HepG2 (cell line): ENCODE measurements around the gene FBXL7. TPM values are rescaled to one million over a fixed set of nuclear protein-coding genes. Genes with fewer than 3 reads are reported as not detected.

ENCODE experiments used
- ATAC-seq: fragments of 200-7000 bp; cut with Tn5 transposase; 3 replicates; pipeline ENCODE4 v1.9.1; 2020; ENCODE audit warnings: mild to moderate bottlenecking, moderate library complexity
- BruUV-seq: library from RNA; stranded (reverse); fragments of 400-500 nt; replicated peaks from 2 replicates; lab custom pipeline; 2021; lab: Mats Ljungman, UMichigan
- CTCF ChIA-PET: fragments of 300-600 bp; formaldehyde crosslinking; extraction: SDS; loops from one replicate; lab custom pipeline; 2021; ENCODE audit warnings: low total read pairs, inconsistent platforms, low intra/inter-chr PET ratio; lab: Yijun Ruan, JAX
- POLR2A ChIA-PET: fragments of 350-600 bp; sonication (Branson Sonifier 250); formaldehyde crosslinking; loops from one replicate; lab custom pipeline; 2020; ENCODE audit warnings: antibody characterized with exemption, inconsistent platforms; lab: Yijun Ruan, JAX
- DNase-seq: peaks from one replicate; pipeline ENCODE4 v3.0.0-alpha.2; 2015; ENCODE audit warnings: low spot score
- FAIRE-seq: peaks from 3 replicates; lab custom pipeline; 2011; peaks lifted over from hg19 to GRCh38; lab: Jason Lieb, UNC
- H2AFZ ChIP-seq: one replicate; pipeline ENCODE4 v1.6.1; 2011; ENCODE audit warnings: low read length, inconsistent platforms
- H3K27ac ChIP-seq: fragments of 300-600 bp; 3 replicates; pipeline ENCODE4 v1.8.0; 2011; ENCODE audit warnings: mixed run types, mild to moderate bottlenecking, mixed read lengths, low read length, inconsistent platforms; ENCODE audit not compliant: insufficient read depth; ENCODE audit errors: extremely low read length
- H3K27me3 ChIP-seq, 2 experiments: fragments of 200-600 bp in 1 of 2; 2 replicates in 1 of 2; 3 replicates in 1 of 2; pipeline versions ENCODE4 v1.6.0 to v1.8.0; 2011; ENCODE audit warnings: low read length in 2 of 2, mild to moderate bottlenecking in 2 of 2, moderate library complexity in 2 of 2, inconsistent platforms in 1 of 2; ENCODE audit not compliant: insufficient read depth in 2 of 2, control insufficient read depth in 1 of 2
- H3K36me3 ChIP-seq, 2 experiments: fragments of 200-600 bp in 1 of 2; replicated peaks in 1 of 2; 2 replicates in 1 of 2; 3 replicates in 1 of 2; pipeline versions ENCODE4 v1.5.1 to v1.8.0; 2011; ENCODE audit warnings: low read length in 2 of 2, inconsistent platforms in 1 of 2; ENCODE audit not compliant: insufficient read depth in 2 of 2, control insufficient read depth in 1 of 2
- H3K4me1 ChIP-seq: 2 replicates; pipeline ENCODE4 v1.5.1; 2012; ENCODE audit warnings: low read length, inconsistent platforms; ENCODE audit not compliant: insufficient read depth
- H3K4me2 ChIP-seq: 2 replicates; pipeline ENCODE4 v1.6.0; 2011; ENCODE audit warnings: low read depth, low read length, inconsistent platforms
- H3K4me3 ChIP-seq, 3 experiments: fragments of 200-600 bp in 1 of 3; sonication (generic), shearing (Covaris generic) in 1 of 3; replicated peaks in 1 of 3; 2 replicates each; pipeline ENCODE4 v1.5.1; 2011 to 2016; ENCODE audit warnings: low read length in 3 of 3, inconsistent platforms in 2 of 3, low read depth in 2 of 3, mild to moderate bottlenecking in 2 of 3, control low read depth in 1 of 3, mixed read lengths in 1 of 3; ENCODE audit not compliant: insufficient read depth in 1 of 3
- H3K79me2 ChIP-seq: one replicate; pipeline ENCODE4 v1.6.1; 2011; ENCODE audit warnings: low read length, inconsistent platforms; ENCODE audit not compliant: insufficient read depth
- H3K9ac ChIP-seq: 2 replicates; pipeline ENCODE4 v1.6.0; 2011; ENCODE audit warnings: mild to moderate bottlenecking, low read depth, low read length, inconsistent platforms; ENCODE audit not compliant: insufficient read depth
- H3K9me3 ChIP-seq: 2 replicates; pipeline ENCODE4 v1.5.1; 2012; ENCODE audit warnings: mild to moderate bottlenecking, low read length
- H4K20me1 ChIP-seq: 2 replicates; pipeline ENCODE4 v1.6.0; 2011; ENCODE audit warnings: inconsistent platforms, mild to moderate bottlenecking, low read length, moderate library complexity; ENCODE audit not compliant: insufficient read depth
- BRCA1 ChIP-seq: sonication (generic); formaldehyde crosslinking; IDR thresholded peaks from 2 replicates; pipeline ENCODE4 v1.4.0; 2020; ENCODE audit warnings: missing genetic modification reagents
- CENPX ChIP-seq: sonication (generic); formaldehyde crosslinking; IDR thresholded peaks from 2 replicates; pipeline ENCODE4 v1.9.0; 2021; ENCODE audit warnings: mild to moderate bottlenecking, missing genetic modification reagents, moderate library complexity
- FOSL2 ChIP-seq: sonication (generic); formaldehyde crosslinking; IDR thresholded peaks from 2 replicates; pipeline ENCODE4 v1.4.0; 2020; ENCODE audit warnings: missing genetic modification reagents
- ISX ChIP-seq: sonication (generic); formaldehyde crosslinking; conservative IDR thresholded peaks from 2 replicates; pipeline ENCODE4 v1.5.0; 2020; ENCODE audit warnings: missing genetic modification reagents
- MXI1 ChIP-seq: IDR thresholded peaks from 3 replicates; pipeline ENCODE4 v1.6.1; 2012; ENCODE audit warnings: low read depth, low read length, inconsistent platforms, borderline replicate concordance
- RAD21 ChIP-seq: fragments of 450-650 bp; formaldehyde crosslinking; IDR thresholded peaks from 2 replicates; pipeline ENCODE4 v1.5.0; 2020; ENCODE audit warnings: mild to moderate bottlenecking
- RARG ChIP-seq: sonication (generic); formaldehyde crosslinking; IDR thresholded peaks from 2 replicates; pipeline ENCODE4 v1.4.0; 2020; ENCODE audit warnings: low read depth, mild to moderate bottlenecking, missing genetic modification reagents
- SRF ChIP-seq: IDR thresholded peaks from 2 replicates; pipeline ENCODE4 v1.6.1; 2011; ENCODE audit warnings: mild to moderate bottlenecking, low read depth, low read length, moderate library complexity
- TMF1 ChIP-seq: sonication (generic); formaldehyde crosslinking; IDR thresholded peaks from 2 replicates; pipeline ENCODE4 v1.8.1; 2022; ENCODE audit warnings: low read depth, missing genetic modification reagents
- XBP1 ChIP-seq: sonication (generic); formaldehyde crosslinking; IDR thresholded peaks from 2 replicates; pipeline ENCODE4 v1.5.0; 2020; ENCODE audit warnings: missing genetic modification reagents
- ZBTB46 ChIP-seq: sonication (generic); formaldehyde crosslinking; IDR thresholded peaks from 2 replicates; pipeline ENCODE4 v1.4.0; 2020; ENCODE audit warnings: mild to moderate bottlenecking, missing genetic modification reagents, borderline replicate concordance
- ZFP36L1 ChIP-seq: sonication (generic); formaldehyde crosslinking; IDR thresholded peaks from 2 replicates; pipeline ENCODE4 v1.8.0; 2022; ENCODE audit warnings: mild to moderate bottlenecking, missing genetic modification reagents, moderate library complexity
- ZNF225 ChIP-seq: sonication (generic); formaldehyde crosslinking; IDR thresholded peaks from 2 replicates; pipeline ENCODE4 v1.4.0; 2020; ENCODE audit warnings: mild to moderate bottlenecking, missing genetic modification reagents
- ZNF768 ChIP-seq: sonication (generic); formaldehyde crosslinking; IDR thresholded peaks from 2 replicates; pipeline ENCODE4 v1.4.0; 2020; ENCODE audit warnings: missing genetic modification reagents
- WGBS: methylation state at CpG from one replicate; pipeline ENCODE4 v1.1.6; 2017; ENCODE audit warnings: low lambda C conversion rate; 5-methylcytosine and 5-hydroxymethylcytosine counted together
- in situ Hi-C: cut with HindIII; loops from 2 replicates; pipeline ENCODE4 v1.10.0; 2017; ENCODE audit warnings: low pct_unique_long_range_greater_than_20kb; ENCODE audit not compliant: extremely low pct_ligation_motif_present
- intact Hi-C: fragments of 100-400 bp; cut with micrococcal nuclease; formaldehyde crosslinking; loops from one replicate; pipeline ENCODE4 v1.10.0; 2022; ENCODE audit not compliant: unreplicated experiment
- polyA plus RNA-seq, 8 experiments: library from polyadenylated mRNA; depleted of rRNA in 3 of 8; stranded (reverse) in 7 of 8; unstranded in 1 of 8; fragments of >200 nt; fragmentation: Illumina TruSeq in 4 of 8; extraction: Trizol in 4 of 8; gene quantifications; 2 replicates each; pipeline versions ENCODE4 v1.2.1 to v1.2.3, GENCODE V29; 2011 to 2016; ENCODE audit warnings: low read depth in 4 of 8, missing spikeins in 1 of 8, mixed read lengths in 1 of 8; ENCODE audit not compliant: insufficient read depth in 1 of 8
- total RNA-seq, 5 experiments: library from RNA; depleted of rRNA; stranded (reverse); fragments of >200 nt; fragmentation: Illumina TruSeq; extraction: Trizol; gene quantifications; 2 replicates each; pipeline ENCODE4 v1.2.3, GENCODE V29; 2016; ENCODE audit warnings: low read depth in 1 of 5
- TF ChIP-seq, protein P1 (sequence below), 2 experiments: sonication (generic) in 1 of 2; formaldehyde crosslinking in 1 of 2; IDR thresholded peaks; 2 replicates each; pipeline versions ENCODE4 v1.4.0 to v1.6.1; 2016 to 2020; ENCODE audit warnings: borderline replicate concordance in 1 of 2, low read depth in 1 of 2, mild to moderate bottlenecking in 1 of 2, missing genetic modification reagents in 1 of 2

FBXL7 gene
- total and polyA plus RNA-seq, 2 of the 13 experiments (the other 11 are each of a cell fraction or from before 2014, with no cell fraction given), result 0.07 TPM; not detected in 1

DNA sequence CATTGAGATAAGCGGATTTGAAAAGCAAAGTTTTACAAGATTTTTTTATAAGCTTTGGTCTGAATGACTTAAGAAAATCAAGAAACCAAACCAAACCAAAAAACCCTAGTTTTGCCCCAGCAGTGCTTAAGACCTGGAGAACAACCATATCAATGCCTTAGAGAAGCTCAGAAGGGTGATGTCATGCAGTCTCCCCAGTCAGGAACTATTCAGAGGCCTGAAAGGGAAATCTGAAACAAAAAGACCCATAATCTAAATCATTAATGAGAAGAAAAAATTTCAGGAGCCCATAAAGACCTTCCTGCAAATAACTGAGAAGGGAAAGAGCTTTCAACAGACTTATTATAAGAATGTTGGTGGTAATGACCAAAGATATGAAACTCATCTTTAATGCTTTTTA is 399.5 kb downstream of the FBXL7 start:
- no peak for FAIRE-seq
- intact Hi-C loops (no loop called here), in situ Hi-C loops (no loop called here)
- ChIA-PET CTCF (no interaction called here), POLR2A (no interaction called here)
- no peaks in the 10 kb centered on the region for H3K79me2 ChIP-seq
- H3K4me2 ChIP-seq, result no peak overlapping the region
- H2AFZ ChIP-seq, result no peak overlapping the region
- DNase-seq, result no peak
- no peak overlapping the region for H3K4me3 ChIP-seq
- no peaks in the 10 kb centered on the region; the same call in 1 of the 2 replicates for H3K9me3 ChIP-seq
- ATAC-seq, result no peak
- no peaks in the 10 kb centered on the region for H3K36me3 ChIP-seq
- H3K9ac ChIP-seq, result no peak overlapping the region
- H3K4me1 ChIP-seq, result no peaks in the 10 kb centered on the region
- no peaks in the 10 kb centered on the region for H4K20me1 ChIP-seq
- H3K27ac ChIP-seq, result no peak overlapping the region
- 0% methylated on average over 1 of the region's 1 CpG for WGBS
- no peaks in the 10 kb centered on the region for H3K27me3 ChIP-seq
- TF ChIP-seq SRF (no peak), CENPX (CRISPR knock-in tag) (no peak), BRCA1 (no peak), XBP1 (CRISPR knock-in tag) (no peak), ISX (no peak), RARG (no peak), ZNF768 (CRISPR knock-in tag) (no peak)
- TF ChIP-seq, all 625 proteins: peak for 0
- BruUV-seq, result no TSS peak

DNA sequence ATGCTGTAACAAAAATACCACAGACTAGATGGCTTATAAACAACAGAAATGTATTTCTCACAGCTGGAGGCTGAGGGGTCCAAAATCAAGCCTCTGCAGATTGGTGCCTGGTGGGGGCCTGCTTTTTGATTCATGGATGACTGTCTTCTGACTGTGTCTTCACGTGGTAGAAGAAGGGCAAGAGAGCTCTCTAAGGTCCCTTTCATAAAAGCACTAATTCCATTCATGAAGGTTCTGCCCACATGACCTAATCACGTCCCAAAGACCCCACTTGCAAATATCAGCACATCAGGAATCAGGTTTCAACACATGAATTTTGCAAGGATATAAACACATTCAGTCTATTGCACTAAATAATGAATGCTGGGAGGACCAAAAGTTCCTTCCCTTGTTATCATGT is 401.2 kb downstream of the FBXL7 start:
- H2AFZ ChIP-seq, result no peak overlapping the region
- H4K20me1 ChIP-seq, result no peaks in the 10 kb centered on the region
- FAIRE-seq, result no peak
- WGBS, result 5% methylated on average over 2 of the region's 2 CpGs
- H3K27me3 ChIP-seq, result no peaks in the 10 kb centered on the region
- ChIA-PET CTCF (no interaction called here), POLR2A (no interaction called here)
- no peak overlapping the region for H3K4me3 ChIP-seq
- no peaks in the 10 kb centered on the region for H3K4me1 ChIP-seq
- in situ Hi-C loops, result no loop called here
- H3K27ac ChIP-seq, result no peak overlapping the region
- H3K4me2 ChIP-seq, result no peak overlapping the region
- H3K36me3 ChIP-seq, result no peaks in the 10 kb centered on the region
- no peaks in the 10 kb centered on the region; the same call in 1 of the 2 replicates for H3K9me3 ChIP-seq
- DNase-seq, result no peak
- no peak overlapping the region for H3K9ac ChIP-seq
- intact Hi-C loops, result no loop called here
- no TSS peak for BruUV-seq
- ATAC-seq, result no peak
- H3K79me2 ChIP-seq, result no peaks in the 10 kb centered on the region
- TF ChIP-seq, protein P1, sequence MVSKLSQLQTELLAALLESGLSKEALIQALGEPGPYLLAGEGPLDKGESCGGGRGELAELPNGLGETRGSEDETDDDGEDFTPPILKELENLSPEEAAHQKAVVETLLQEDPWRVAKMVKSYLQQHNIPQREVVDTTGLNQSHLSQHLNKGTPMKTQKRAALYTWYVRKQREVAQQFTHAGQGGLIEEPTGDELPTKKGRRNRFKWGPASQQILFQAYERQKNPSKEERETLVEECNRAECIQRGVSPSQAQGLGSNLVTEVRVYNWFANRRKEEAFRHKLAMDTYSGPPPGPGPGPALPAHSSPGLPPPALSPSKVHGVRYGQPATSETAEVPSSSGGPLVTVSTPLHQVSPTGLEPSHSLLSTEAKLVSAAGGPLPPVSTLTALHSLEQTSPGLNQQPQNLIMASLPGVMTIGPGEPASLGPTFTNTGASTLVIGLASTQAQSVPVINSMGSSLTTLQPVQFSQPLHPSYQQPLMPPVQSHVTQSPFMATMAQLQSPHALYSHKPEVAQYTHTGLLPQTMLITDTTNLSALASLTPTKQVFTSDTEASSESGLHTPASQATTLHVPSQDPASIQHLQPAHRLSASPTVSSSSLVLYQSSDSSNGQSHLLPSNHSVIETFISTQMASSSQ (IDR thresholded peaks at IDR 0.05; ENCODE audit: low read depth), result no peak
- TF ChIP-seq, protein P1 (CRISPR knock-in tag; IDR thresholded peaks at IDR 0.05; ENCODE audit: borderline replicate concordance), result no peak
- TF ChIP-seq ZNF225 (CRISPR knock-in tag) (no peak), RAD21 (CRISPR knock-in tag) (no peak), FOSL2 (CRISPR knock-in tag) (no peak), TMF1 (CRISPR knock-in tag) (no peak), ZBTB46 (CRISPR knock-in tag) (no peak), ZFP36L1 (CRISPR knock-in tag) (no peak), MXI1 (no peak)
